Measurements from ENCODE around the gene ABHD2. TPM values are rescaled to one million over a fixed set of nuclear protein-coding genes. Genes with fewer than 3 reads are reported as not detected.

The ABHD2 gene
- total and polyA plus RNA-seq, 11 donors: 8.6 to 243 (median 116) TPM

DNA sequence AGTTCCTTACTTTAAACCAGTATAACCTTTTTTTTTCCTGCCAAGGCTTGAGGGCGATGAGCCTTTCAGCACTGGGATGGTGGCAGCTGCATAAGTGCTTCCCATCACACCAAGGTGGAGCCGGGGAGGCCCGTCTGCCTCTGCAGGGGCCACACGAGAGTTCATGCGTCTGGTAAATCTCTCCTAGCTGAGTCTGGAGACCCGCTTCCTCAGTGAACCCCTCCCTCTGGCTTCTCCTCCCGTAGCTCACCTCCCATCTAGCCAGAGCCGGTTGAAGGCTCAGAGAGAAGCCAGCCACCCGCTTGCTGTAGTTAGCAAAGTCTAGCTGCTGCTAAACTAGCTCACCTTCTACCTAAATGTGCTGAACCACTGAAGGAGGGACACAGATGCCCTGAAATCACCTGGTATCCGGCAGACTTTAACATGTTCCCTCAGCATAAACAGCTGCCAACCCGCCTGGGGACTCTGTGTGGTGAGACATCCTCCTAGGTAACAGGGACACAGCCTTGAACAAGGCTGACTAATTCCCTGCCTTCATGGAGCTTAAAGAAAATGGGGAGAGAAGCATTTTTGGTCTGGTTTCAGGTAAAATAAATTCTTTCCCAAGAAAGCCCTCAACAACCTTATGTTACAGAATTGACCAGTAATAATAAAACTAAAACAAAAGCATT lies 90.2 kb downstream of the ABHD2 start:
- intact Hi-C loops (cut with DNase I): loop anchor here in 9 of 10 donors (1.0 to 10.0 kb wide), 10 partner anchors 41 to 284 kb away; partner anchors contain the start of genes HAPLN3 (in 3 of the 9) and ABHD2 (in 1 of the 9)
- ATAC-seq (no peak), DNase-seq (no peak)
- peaks cover 2 to 85% (median 66%) of the 10 kb centered on the region in 9 donors for H3K36me3 ChIP-seq
- WGBS, 4 donors: 86 to 90% (median 88%) methylated on average over 10 to 11 of the region's 11 CpGs
- TF ChIP-seq, protein P1, sequence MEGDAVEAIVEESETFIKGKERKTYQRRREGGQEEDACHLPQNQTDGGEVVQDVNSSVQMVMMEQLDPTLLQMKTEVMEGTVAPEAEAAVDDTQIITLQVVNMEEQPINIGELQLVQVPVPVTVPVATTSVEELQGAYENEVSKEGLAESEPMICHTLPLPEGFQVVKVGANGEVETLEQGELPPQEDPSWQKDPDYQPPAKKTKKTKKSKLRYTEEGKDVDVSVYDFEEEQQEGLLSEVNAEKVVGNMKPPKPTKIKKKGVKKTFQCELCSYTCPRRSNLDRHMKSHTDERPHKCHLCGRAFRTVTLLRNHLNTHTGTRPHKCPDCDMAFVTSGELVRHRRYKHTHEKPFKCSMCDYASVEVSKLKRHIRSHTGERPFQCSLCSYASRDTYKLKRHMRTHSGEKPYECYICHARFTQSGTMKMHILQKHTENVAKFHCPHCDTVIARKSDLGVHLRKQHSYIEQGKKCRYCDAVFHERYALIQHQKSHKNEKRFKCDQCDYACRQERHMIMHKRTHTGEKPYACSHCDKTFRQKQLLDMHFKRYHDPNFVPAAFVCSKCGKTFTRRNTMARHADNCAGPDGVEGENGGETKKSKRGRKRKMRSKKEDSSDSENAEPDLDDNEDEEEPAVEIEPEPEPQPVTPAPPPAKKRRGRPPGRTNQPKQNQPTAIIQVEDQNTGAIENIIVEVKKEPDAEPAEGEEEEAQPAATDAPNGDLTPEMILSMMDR (IDR thresholded peaks at IDR 0.05): no peak
- no peak for TF ChIP-seq POLR2A (IDR thresholded peaks at IDR 0.05)
- H3K9me3 ChIP-seq: no peaks in the 10 kb centered on the region
- H3K27ac ChIP-seq: peak overlapping the region in 3 of 12 donors; percentile 33 to 61 (median 50)
- no peaks in the 10 kb centered on the region for H3K27me3 ChIP-seq
- H3K4me1 ChIP-seq: peaks cover 0 to 39% (median 19%) of the 10 kb centered on the region in 12 donors
- no peak overlapping the region for H3K4me3 ChIP-seq

DNA sequence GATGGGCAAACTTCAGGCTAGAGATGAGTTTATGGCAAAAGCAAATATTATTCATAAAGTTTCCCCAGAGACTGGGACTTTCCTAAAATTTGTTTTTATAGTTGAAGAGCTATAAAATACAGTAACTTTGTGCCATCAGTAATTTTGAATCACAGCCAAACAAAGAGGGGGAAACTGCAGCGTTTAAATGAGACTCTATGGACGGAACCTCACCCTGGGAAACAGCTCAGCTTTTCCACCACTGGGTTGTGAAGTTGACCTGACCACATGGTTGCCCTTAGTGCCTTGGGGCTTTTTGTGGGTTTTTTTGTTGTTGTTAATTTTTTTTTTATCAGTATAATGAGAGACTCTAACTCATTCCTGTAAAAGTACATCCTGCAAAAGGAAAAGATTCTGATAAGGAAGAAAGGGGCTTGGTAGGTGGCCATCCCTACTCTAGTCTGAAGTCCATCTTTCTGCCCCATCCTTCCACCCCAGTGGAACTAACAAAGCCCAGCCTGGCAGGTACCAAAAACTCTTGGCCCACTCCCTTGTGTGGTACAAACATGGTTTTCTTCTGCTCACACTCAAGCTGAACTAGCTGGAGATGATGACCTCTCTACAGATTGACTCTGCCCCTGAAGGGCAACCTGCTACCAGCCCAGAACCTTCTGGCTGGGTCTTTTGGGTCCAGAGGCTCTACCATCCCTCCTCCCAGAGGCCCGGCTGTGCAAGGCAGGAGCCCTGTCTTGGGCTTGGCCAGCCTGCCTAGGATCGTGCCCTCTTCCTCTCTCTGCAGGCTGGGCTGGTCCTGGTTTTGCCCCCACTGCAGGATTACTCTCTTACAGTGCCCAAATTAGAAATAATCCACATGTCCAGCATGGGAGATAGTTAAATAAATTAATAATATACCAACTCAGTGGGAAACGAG lies 92.0 kb downstream of the ABHD2 start:
- Histone ChIP-seq H3K27me3 (no peaks in the 10 kb centered on the region), H3K9me3 (no peaks in the 10 kb centered on the region), H3K27ac (peak overlapping the region in 1 of 12 donors; percentile 23), H3K4me1 (peaks cover 0 to 26% (median 12%) of the 10 kb centered on the region in 12 donors), H3K36me3 (peaks cover 2 to 86% (median 69%) of the 10 kb centered on the region in 9 donors), H3K4me3 (no peak overlapping the region)
- DNase-seq: no peak
- ATAC-seq: no peak
- TF ChIP-seq, protein P1 (IDR thresholded peaks at IDR 0.05): no peak
- TF ChIP-seq POLR2A (IDR thresholded peaks at IDR 0.05): no peak
- WGBS, 4 donors: 72 to 80% (median 77%) methylated on average over 5 of the region's 5 CpGs
- intact Hi-C loops (cut with DNase I): loop anchor here in 9 of 10 donors (2.0 to 10.0 kb wide), 9 partner anchors 43 to 285 kb away; partner anchors contain the start of genes HAPLN3 (in 3 of the 9) and ABHD2 (in 1 of the 9)

DNA sequence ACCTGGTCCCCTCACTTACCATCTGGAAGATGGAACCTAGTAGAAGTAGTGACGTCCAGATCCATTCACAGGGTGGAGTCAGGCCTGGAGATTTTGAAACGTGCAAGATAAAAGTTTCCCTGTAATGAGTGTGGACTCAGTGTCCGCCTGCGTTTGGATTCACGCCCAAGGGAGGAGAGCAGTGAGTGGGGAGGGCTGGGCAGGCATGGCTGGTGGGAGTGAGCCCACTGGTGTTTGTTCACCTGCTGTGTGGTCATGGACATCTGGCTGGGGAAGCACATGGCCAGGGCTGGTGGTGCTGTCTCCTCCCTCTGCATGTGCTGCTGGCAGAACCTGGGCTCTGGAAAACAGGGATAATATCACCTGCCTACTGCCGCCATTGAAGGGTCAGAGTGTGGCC lies 96.1 kb downstream of the ABHD2 start:
- 57 to 71% (median 63%) methylated on average over 5 to 6 of the region's 6 CpGs for WGBS, 4 donors
- peak in 3 of 4 donors; percentile 40 to 52 (median 49) for ATAC-seq
- TF ChIP-seq, protein P1 (IDR thresholded peaks at IDR 0.05): no peak
- no peak for TF ChIP-seq POLR2A (IDR thresholded peaks at IDR 0.05)
- no peak overlapping the region for H3K4me3 ChIP-seq
- H3K9me3 ChIP-seq: no peaks in the 10 kb centered on the region
- DNase-seq: peak in 1 of 5 donors; percentile 34
- peaks cover 2 to 88% (median 71%) of the 10 kb centered on the region in 9 donors for H3K36me3 ChIP-seq
- H3K27ac ChIP-seq: no peak overlapping the region
- intact Hi-C loops (cut with DNase I): loop anchor here in 1 of 10 donors (5.0 kb wide), 1 partner anchor 277 kb away; no protein-coding TSS in a partner anchor
- H3K27me3 ChIP-seq: no peaks in the 10 kb centered on the region
- peaks cover 0 to 10% (median 0%) of the 10 kb centered on the region in 12 donors for H3K4me1 ChIP-seq

Measured in heart left ventricle (tissue), 16 donors.